ENCODE data around the gene CRAMP1.

The CRAMP1 gene

GRCh38 chr16:1575578-1575977, 36.6 kb upstream of the CRAMP1 start:
- no peaks in the 10 kb centered on the region for H3K9me3 ChIP-seq (ENCODE audit: control insufficient read depth, low read length)
- H3K27me3 ChIP-seq (ENCODE audit: control insufficient read depth, insufficient read depth, low read length, poor library complexity, severe bottlenecking) = no peaks in the 10 kb centered on the region
- peaks cover 14% of the 10 kb centered on the region for H3K36me3 ChIP-seq (ENCODE audit: control insufficient read depth, insufficient read depth, low read length)
- H3K27ac ChIP-seq (ENCODE audit: insufficient read depth, low read depth, low read length, poor library complexity, severe bottlenecking) = no peak overlapping the region
- no peak overlapping the region for H3K4me3 ChIP-seq (ENCODE audit: insufficient read depth, low read depth, low read length)
- H3K4me1 ChIP-seq (ENCODE audit: control insufficient read depth, insufficient read depth, low read length) = no peaks in the 10 kb centered on the region

GRCh38 chr16:1579214-1579613, 32.9 kb upstream of the CRAMP1 start:
- Histone ChIP-seq H3K36me3 (ENCODE audit: control insufficient read depth, insufficient read depth, low read length) (peaks cover 39% of the 10 kb centered on the region), H3K4me1 (ENCODE audit: control insufficient read depth, insufficient read depth, low read length) (no peaks in the 10 kb centered on the region), H3K9me3 (ENCODE audit: control insufficient read depth, low read length) (no peaks in the 10 kb centered on the region), H3K4me3 (ENCODE audit: insufficient read depth, low read depth, low read length) (no peak overlapping the region), H3K27ac (ENCODE audit: insufficient read depth, low read depth, low read length, poor library complexity, severe bottlenecking) (no peak overlapping the region), H3K27me3 (ENCODE audit: control insufficient read depth, insufficient read depth, low read length, poor library complexity, severe bottlenecking) (no peaks in the 10 kb centered on the region)
- 93 to 94% methylated on average over 5 of the region's 5 CpGs for whole genome bisulfite sequencing, 2 experiments

GRCh38 chr16:1580256-1580655, 31.9 kb upstream of the CRAMP1 start:
- no peaks in the 10 kb centered on the region for H3K27me3 ChIP-seq (ENCODE audit: control insufficient read depth, insufficient read depth, low read length, poor library complexity, severe bottlenecking)
- no peak overlapping the region for H3K27ac ChIP-seq (ENCODE audit: insufficient read depth, low read depth, low read length, poor library complexity, severe bottlenecking)
- H3K36me3 ChIP-seq (ENCODE audit: control insufficient read depth, insufficient read depth, low read length) = peaks cover 41% of the 10 kb centered on the region
- no peaks in the 10 kb centered on the region for H3K4me1 ChIP-seq (ENCODE audit: control insufficient read depth, insufficient read depth, low read length)
- WGBS, 2 experiments = 88 to 89% methylated on average over 12 of the region's 12 CpGs
- H3K9me3 ChIP-seq (ENCODE audit: control insufficient read depth, low read length) = no peaks in the 10 kb centered on the region
- no peak overlapping the region for H3K4me3 ChIP-seq (ENCODE audit: insufficient read depth, low read depth, low read length)

GRCh38 chr16:1580956-1581355, 31.2 kb upstream of the CRAMP1 start:
- no peak overlapping the region for H3K4me3 ChIP-seq (ENCODE audit: insufficient read depth, low read depth, low read length)
- 95 to 96% methylated on average over 6 of the region's 6 CpGs for WGBS, 2 experiments
- no peaks in the 10 kb centered on the region for H3K9me3 ChIP-seq (ENCODE audit: control insufficient read depth, low read length)
- H3K27me3 ChIP-seq (ENCODE audit: control insufficient read depth, insufficient read depth, low read length, poor library complexity, severe bottlenecking) = no peaks in the 10 kb centered on the region
- no peaks in the 10 kb centered on the region for H3K4me1 ChIP-seq (ENCODE audit: control insufficient read depth, insufficient read depth, low read length)
- peaks cover 42% of the 10 kb centered on the region for H3K36me3 ChIP-seq (ENCODE audit: control insufficient read depth, insufficient read depth, low read length)
- no peak overlapping the region for H3K27ac ChIP-seq (ENCODE audit: insufficient read depth, low read depth, low read length, poor library complexity, severe bottlenecking)

GRCh38 chr16:1581804-1582203, 30.4 kb upstream of the CRAMP1 start:
- H3K4me1 ChIP-seq (ENCODE audit: control insufficient read depth, insufficient read depth, low read length) = no peaks in the 10 kb centered on the region
- WGBS, 2 experiments = 94 to 96% methylated on average over 9 of the region's 9 CpGs

GRCh38 chr16:1583180-1583579, 29.0 kb upstream of the CRAMP1 start:
- Histone ChIP-seq H3K27me3 (ENCODE audit: control insufficient read depth, insufficient read depth, low read length, poor library complexity, severe bottlenecking) (no peaks in the 10 kb centered on the region), H3K4me3 (ENCODE audit: insufficient read depth, low read depth, low read length) (no peak overlapping the region), H3K36me3 (ENCODE audit: control insufficient read depth, insufficient read depth, low read length) (peaks cover 45% of the 10 kb centered on the region), H3K27ac (ENCODE audit: insufficient read depth, low read depth, low read length, poor library complexity, severe bottlenecking) (no peak overlapping the region), H3K9me3 (ENCODE audit: control insufficient read depth, low read length) (no peaks in the 10 kb centered on the region), H3K4me1 (ENCODE audit: control insufficient read depth, insufficient read depth, low read length) (no peaks in the 10 kb centered on the region)
- 95 to 96% methylated on average over 14 to 15 of the region's 15 CpGs for WGBS, 2 experiments

More at GRCh38 chr16:1581804-1582203, 30.4 kb upstream of the CRAMP1 start:
- no peaks in the 10 kb centered on the region for H3K9me3 ChIP-seq (ENCODE audit: control insufficient read depth, low read length)
- H3K4me3 ChIP-seq (ENCODE audit: insufficient read depth, low read depth, low read length) = no peak overlapping the region
- peaks cover 48% of the 10 kb centered on the region for H3K36me3 ChIP-seq (ENCODE audit: control insufficient read depth, insufficient read depth, low read length)
- H3K27me3 ChIP-seq (ENCODE audit: control insufficient read depth, insufficient read depth, low read length, poor library complexity, severe bottlenecking) = no peaks in the 10 kb centered on the region
- H3K27ac ChIP-seq (ENCODE audit: insufficient read depth, low read depth, low read length, poor library complexity, severe bottlenecking) = no peak overlapping the region

GRCh38 chr16:1584926-1585484, 27.2 kb upstream of the CRAMP1 start:
- WGBS, 2 experiments = 91 to 92% methylated on average over 7 of the region's 8 CpGs
- no peaks in the 10 kb centered on the region for H3K4me1 ChIP-seq (ENCODE audit: control insufficient read depth, insufficient read depth, low read length)
- H3K27me3 ChIP-seq (ENCODE audit: control insufficient read depth, insufficient read depth, low read length, poor library complexity, severe bottlenecking) = no peaks in the 10 kb centered on the region
- H3K36me3 ChIP-seq (ENCODE audit: control insufficient read depth, insufficient read depth, low read length) = peaks cover 50% of the 10 kb centered on the region
- H3K27ac ChIP-seq (ENCODE audit: insufficient read depth, low read depth, low read length, poor library complexity, severe bottlenecking) = peak overlapping the region; percentile 8
- no peaks in the 10 kb centered on the region for H3K9me3 ChIP-seq (ENCODE audit: control insufficient read depth, low read length)
- H3K4me3 ChIP-seq (ENCODE audit: insufficient read depth, low read depth, low read length) = no peak overlapping the region

- Histone ChIP-seq H3K4me3 (ENCODE audit: insufficient read depth, low read depth, low read length) (no peak overlapping the region), H3K27ac (ENCODE audit: insufficient read depth, low read depth, low read length, poor library complexity, severe bottlenecking) (no peak overlapping the region), H3K4me1 (ENCODE audit: control insufficient read depth, insufficient read depth, low read length) (no peaks in the 10 kb centered on the region), H3K36me3 (ENCODE audit: control insufficient read depth, insufficient read depth, low read length) (peaks cover 30% of the 10 kb centered on the region), H3K9me3 (ENCODE audit: control insufficient read depth, low read length) (no peaks in the 10 kb centered on the region), H3K27me3 (ENCODE audit: control insufficient read depth, insufficient read depth, low read length, poor library complexity, severe bottlenecking) (no peaks in the 10 kb centered on the region)
- 90 to 98% methylated on average over 5 of the region's 6 CpGs for WGBS, 2 experiments
Observed at GRCh38 chr16:1590366-1590765, 21.8 kb upstream of the CRAMP1 start.

GRCh38 chr16:1590930-1591705, 21.0 kb upstream of the CRAMP1 start:
- Histone ChIP-seq H3K27me3 (ENCODE audit: control insufficient read depth, insufficient read depth, low read length, poor library complexity, severe bottlenecking) (no peaks in the 10 kb centered on the region), H3K36me3 (ENCODE audit: control insufficient read depth, insufficient read depth, low read length) (peaks cover 28% of the 10 kb centered on the region), H3K4me3 (ENCODE audit: insufficient read depth, low read depth, low read length) (no peak overlapping the region), H3K4me1 (ENCODE audit: control insufficient read depth, insufficient read depth, low read length) (no peaks in the 10 kb centered on the region), H3K9me3 (ENCODE audit: control insufficient read depth, low read length) (no peaks in the 10 kb centered on the region), H3K27ac (ENCODE audit: insufficient read depth, low read depth, low read length, poor library complexity, severe bottlenecking) (no peak overlapping the region)
- WGBS, 2 experiments = 93% methylated on average over 23 of the region's 23 CpGs

- H3K4me3 ChIP-seq (ENCODE audit: insufficient read depth, low read depth, low read length) = no peak overlapping the region
- H3K27ac ChIP-seq (ENCODE audit: insufficient read depth, low read depth, low read length, poor library complexity, severe bottlenecking) = no peak overlapping the region
Observed at GRCh38 chr16:1592446-1592845, 19.7 kb upstream of the CRAMP1 start.

More at GRCh38 chr16:1592446-1592845, 19.7 kb upstream of the CRAMP1 start:
- peaks cover 31% of the 10 kb centered on the region for H3K36me3 ChIP-seq (ENCODE audit: control insufficient read depth, insufficient read depth, low read length)
- no peaks in the 10 kb centered on the region for H3K27me3 ChIP-seq (ENCODE audit: control insufficient read depth, insufficient read depth, low read length, poor library complexity, severe bottlenecking)
- no peaks in the 10 kb centered on the region for H3K9me3 ChIP-seq (ENCODE audit: control insufficient read depth, low read length)
- no peaks in the 10 kb centered on the region for H3K4me1 ChIP-seq (ENCODE audit: control insufficient read depth, insufficient read depth, low read length)
- WGBS, 2 experiments = 92 to 93% methylated on average over 16 of the region's 16 CpGs
